ENCODE results near the gene DNASE1L2.

Gene DNASE1L2, protein sequence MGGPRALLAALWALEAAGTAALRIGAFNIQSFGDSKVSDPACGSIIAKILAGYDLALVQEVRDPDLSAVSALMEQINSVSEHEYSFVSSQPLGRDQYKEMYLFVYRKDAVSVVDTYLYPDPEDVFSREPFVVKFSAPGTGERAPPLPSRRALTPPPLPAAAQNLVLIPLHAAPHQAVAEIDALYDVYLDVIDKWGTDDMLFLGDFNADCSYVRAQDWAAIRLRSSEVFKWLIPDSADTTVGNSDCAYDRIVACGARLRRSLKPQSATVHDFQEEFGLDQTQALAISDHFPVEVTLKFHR

DNA sequence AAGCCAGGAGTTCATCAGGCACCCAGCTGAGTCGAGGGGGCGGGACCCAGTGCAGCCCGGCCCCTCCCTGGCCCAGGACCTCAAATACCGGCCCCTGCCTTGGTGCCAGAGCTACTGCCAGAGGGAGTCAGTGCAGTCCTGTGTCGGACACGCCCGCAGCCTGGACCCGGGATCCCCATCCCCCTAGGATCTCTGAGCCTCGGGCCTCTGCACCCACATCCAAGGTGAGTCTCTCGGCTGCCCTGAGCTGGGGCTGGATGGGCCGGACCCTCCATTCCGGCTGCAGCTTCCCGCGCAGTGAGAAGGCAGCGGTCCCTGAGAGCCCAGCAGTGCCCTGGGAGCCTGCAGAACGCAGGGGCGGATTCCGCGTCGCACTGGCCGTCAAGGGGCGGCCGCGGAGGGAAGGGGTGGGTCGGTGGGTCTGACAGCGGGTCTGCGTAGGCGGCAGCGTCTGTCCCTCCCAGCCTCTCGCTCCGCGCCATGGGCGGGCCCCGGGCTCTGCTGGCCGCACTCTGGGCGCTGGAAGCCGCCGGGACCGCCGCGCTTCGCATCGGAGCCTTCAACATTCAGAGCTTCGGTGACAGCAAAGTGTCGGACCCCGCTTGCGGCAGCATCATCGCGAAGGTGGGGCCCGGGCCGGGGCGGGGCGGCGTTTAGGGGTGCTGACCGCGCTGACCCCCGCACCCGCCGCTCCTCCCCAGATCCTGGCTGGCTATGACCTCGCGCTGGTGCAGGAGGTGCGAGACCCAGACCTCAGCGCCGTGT lies at the start of gene DNASE1L2:
TSS of gene DNASE1L2 (plus strand) at position 108 of the 765 bp plus-strand sequence. CDS start at position 481, 373 bp downstream.
- no peak within 1 kb of the TSS for H3K4me3 ChIP-seq (replicated peaks; ENCODE audit: low read depth, low read length)
- H3K27me3 ChIP-seq (replicated peaks; ENCODE audit: control insufficient read depth, insufficient read depth, low read length): no peaks in the 10 kb centered on the region
- H3K36me3 ChIP-seq (ENCODE audit: control insufficient read depth, insufficient read depth, low read length): peaks cover 27% of the 10 kb centered on the region
- DNase-seq (ENCODE audit: extremely low read depth, insufficient read length): no peak
- TF ChIP-seq, protein P1, sequence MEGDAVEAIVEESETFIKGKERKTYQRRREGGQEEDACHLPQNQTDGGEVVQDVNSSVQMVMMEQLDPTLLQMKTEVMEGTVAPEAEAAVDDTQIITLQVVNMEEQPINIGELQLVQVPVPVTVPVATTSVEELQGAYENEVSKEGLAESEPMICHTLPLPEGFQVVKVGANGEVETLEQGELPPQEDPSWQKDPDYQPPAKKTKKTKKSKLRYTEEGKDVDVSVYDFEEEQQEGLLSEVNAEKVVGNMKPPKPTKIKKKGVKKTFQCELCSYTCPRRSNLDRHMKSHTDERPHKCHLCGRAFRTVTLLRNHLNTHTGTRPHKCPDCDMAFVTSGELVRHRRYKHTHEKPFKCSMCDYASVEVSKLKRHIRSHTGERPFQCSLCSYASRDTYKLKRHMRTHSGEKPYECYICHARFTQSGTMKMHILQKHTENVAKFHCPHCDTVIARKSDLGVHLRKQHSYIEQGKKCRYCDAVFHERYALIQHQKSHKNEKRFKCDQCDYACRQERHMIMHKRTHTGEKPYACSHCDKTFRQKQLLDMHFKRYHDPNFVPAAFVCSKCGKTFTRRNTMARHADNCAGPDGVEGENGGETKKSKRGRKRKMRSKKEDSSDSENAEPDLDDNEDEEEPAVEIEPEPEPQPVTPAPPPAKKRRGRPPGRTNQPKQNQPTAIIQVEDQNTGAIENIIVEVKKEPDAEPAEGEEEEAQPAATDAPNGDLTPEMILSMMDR (IDR thresholded peaks at IDR 0.05; ENCODE audit: insufficient read depth, low read length, poor library complexity, severe bottlenecking): no peak

DNA sequence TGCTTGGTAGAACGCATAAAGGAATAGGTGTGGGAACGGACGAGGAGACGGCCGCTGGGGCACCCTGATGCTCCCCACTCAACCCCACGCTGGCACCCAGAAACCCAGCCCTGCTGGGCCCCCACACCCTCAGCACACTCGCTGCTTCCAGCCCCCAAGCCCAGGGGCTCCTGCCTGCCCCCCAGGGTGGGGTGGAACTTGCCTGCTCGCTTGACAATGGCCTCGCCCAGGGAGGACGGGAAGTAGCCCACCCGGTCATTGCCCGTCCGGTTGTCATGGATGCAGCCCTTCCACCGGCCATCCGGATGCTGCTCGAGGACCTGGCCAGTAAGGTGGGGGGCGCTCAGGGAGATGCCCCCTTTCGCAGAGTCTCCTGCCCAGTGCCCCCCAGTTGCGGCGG lies 49.7 kb upstream of the DNASE1L2 start:
- no peaks in the 10 kb centered on the region; the same call in 1 of the 2 replicates for H3K36me3 ChIP-seq (ENCODE audit: control insufficient read depth, insufficient read depth, low read length)
- no peak for DNase-seq (ENCODE audit: extremely low read depth, insufficient read length)
- no peak overlapping the region for H3K4me3 ChIP-seq (replicated peaks; ENCODE audit: low read depth, low read length)
- TF ChIP-seq, protein P1 (IDR thresholded peaks at IDR 0.05; ENCODE audit: insufficient read depth, low read length, poor library complexity, severe bottlenecking): no peak
- no peaks in the 10 kb centered on the region for H3K27me3 ChIP-seq (replicated peaks; ENCODE audit: control insufficient read depth, insufficient read depth, low read length)

DNA sequence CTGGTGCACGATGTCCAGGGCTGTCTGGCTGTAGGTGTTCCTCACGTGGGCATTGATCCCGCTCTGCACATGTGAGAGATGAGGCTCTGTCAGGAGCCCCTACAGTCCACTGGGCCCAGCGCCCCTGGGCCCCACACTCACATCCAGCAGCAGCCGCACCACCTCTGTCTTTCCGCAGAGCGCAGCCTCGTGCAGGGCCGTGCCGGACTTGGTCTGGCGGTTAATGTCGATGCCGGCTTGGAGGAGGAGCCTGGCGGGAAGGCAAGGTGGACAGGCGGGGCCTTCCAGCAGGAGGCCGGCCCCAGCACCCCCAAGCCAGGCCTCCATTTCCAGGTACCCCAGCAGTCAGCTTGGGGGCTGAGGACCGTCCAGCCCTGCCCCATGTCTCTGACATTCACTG lies 49.0 kb upstream of the DNASE1L2 start:
- TF ChIP-seq, protein P1 (IDR thresholded peaks at IDR 0.05; ENCODE audit: insufficient read depth, low read length, poor library complexity, severe bottlenecking): no peak
- no peak for DNase-seq (ENCODE audit: extremely low read depth, insufficient read length)

DNA sequence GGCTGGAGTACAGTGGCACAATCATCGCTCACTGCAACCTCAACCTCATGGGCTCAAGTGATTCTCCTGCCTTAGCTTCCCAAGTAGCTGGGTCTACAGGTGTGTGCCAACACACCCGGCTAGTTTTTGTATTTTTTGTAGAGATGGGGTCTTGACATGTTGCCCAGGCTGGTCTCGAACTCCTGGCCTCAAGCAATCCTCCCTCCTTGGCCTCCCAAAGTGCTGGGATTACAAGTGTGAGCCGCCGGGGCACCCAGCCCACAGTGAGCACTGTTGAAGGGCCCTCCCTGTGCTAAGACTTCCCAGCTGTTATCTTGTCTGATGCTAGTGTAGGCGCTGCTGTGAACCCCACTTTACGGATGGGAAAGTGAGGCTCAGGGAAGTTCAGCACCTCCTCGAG lies 47.8 kb upstream of the DNASE1L2 start:
- no peaks in the 10 kb centered on the region for H3K27me3 ChIP-seq (replicated peaks; ENCODE audit: control insufficient read depth, insufficient read depth, low read length)
- TF ChIP-seq, protein P1 (IDR thresholded peaks at IDR 0.05; ENCODE audit: insufficient read depth, low read length, poor library complexity, severe bottlenecking): no peak
- no peak for DNase-seq (ENCODE audit: extremely low read depth, insufficient read length)
- H3K4me3 ChIP-seq (replicated peaks; ENCODE audit: low read depth, low read length): no peak overlapping the region
- H3K36me3 ChIP-seq (ENCODE audit: control insufficient read depth, insufficient read depth, low read length): no peaks in the 10 kb centered on the region

More for the DNA sequence above, 49.0 kb upstream of the DNASE1L2 start:
- no peak overlapping the region for H3K4me3 ChIP-seq (replicated peaks; ENCODE audit: low read depth, low read length)
- no peaks in the 10 kb centered on the region for H3K36me3 ChIP-seq (ENCODE audit: control insufficient read depth, insufficient read depth, low read length)
- H3K27me3 ChIP-seq (replicated peaks; ENCODE audit: control insufficient read depth, insufficient read depth, low read length): no peaks in the 10 kb centered on the region

DNA sequence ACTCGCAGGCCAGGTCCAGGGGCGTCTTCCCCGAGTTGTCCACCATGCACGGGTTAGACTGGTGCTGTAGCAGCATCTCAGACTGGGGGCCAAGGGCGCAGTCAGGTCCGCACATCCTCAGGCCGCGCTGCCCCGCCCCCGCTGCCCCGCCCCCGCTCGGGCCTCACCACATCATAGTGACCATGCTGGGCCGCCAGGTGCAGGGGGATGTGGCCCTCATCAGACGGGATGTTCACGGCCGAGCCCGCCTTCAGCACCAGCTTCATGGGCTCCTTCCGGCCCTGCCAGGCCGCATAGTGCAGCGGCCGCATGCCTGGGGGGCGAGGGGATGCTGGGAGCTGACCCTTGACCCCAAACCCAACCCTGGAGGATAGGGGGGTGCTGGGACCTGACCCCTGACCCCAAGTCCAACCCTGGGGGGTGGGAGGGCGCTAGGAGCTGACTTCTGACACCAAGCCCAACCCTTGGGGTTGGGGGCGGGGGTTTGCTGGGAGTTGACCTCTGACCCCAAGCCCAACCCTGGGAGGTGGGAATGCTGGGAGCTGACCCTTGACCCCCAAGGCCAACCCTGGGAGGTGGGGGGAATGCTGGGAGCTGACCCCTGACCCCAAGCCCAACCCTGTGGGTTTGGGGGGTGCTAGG lies 46.9 kb upstream of the DNASE1L2 start:
- H3K36me3 ChIP-seq (ENCODE audit: control insufficient read depth, insufficient read depth, low read length): no peaks in the 10 kb centered on the region
- TF ChIP-seq, protein P1 (IDR thresholded peaks at IDR 0.05; ENCODE audit: insufficient read depth, low read length, poor library complexity, severe bottlenecking): no peak
- no peak for DNase-seq (ENCODE audit: extremely low read depth, insufficient read length)
- H3K27me3 ChIP-seq (replicated peaks; ENCODE audit: control insufficient read depth, insufficient read depth, low read length): no peaks in the 10 kb centered on the region
- H3K4me3 ChIP-seq (replicated peaks; ENCODE audit: low read depth, low read length): no peak overlapping the region

All from GM06990 (cell line).